ENCODE data around the gene ANKRD2.

Gene ANKRD2

DNA sequence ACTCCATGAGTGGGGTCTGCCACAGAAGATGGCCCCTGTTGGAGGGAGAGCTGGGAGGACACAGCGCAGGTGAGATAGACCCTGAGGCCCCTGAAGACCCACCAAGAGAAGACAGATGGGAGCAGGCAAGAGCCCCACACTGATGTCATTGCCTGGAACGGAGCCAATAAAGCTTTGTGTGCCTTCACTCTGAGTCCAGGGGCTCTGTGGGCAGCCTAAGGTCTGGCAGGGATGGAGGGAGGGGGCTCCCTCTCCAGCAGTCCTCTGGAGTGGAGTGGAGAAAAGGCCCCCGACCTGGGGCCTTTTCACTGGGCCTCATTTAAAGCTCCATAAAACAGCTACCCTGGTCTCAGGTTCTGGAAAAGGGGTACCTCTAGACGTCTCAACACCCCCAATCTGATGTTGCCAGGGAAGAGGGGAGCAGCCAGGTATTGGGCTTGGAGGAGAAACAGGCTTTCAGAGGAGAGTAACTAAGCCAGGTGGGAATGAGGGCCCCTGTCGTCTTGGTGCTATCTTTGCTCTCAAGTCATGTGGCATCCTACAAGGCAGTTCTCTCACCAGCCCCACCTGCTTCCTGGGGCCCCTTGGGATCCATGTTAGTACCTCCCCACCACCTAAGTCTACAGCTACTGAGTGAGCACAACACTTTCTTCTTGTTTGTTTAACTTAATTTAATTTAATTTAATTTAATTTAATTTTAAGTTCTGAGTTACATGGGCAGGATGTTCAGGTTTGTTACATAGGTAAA, 18.3 kb downstream of the ANKRD2 start:
- no peaks in the 10 kb centered on the region for H3K9me3 ChIP-seq (ENCODE audit: control insufficient read depth, insufficient read depth, low read length)
- H3K4me1 ChIP-seq (ENCODE audit: control insufficient read depth, insufficient read depth, low read length): no peaks in the 10 kb centered on the region
- H3K4me3 ChIP-seq (ENCODE audit: low read depth, low read length): no peak overlapping the region
- H3K9ac ChIP-seq (ENCODE audit: low read depth, low read length): no peak overlapping the region
- H3K36me3 ChIP-seq (ENCODE audit: control insufficient read depth, insufficient read depth, low read length): no peaks in the 10 kb centered on the region
- H3K27me3 ChIP-seq (ENCODE audit: control insufficient read depth, insufficient read depth, low read length): no peaks in the 10 kb centered on the region

GRCh38 chr10:97593421-97593820, 20.8 kb downstream of the ANKRD2 start:
- Histone ChIP-seq H3K4me1 (ENCODE audit: control insufficient read depth, insufficient read depth, low read length) (no peaks in the 10 kb centered on the region), H3K9me3 (ENCODE audit: control insufficient read depth, insufficient read depth, low read length) (no peaks in the 10 kb centered on the region), H3K27me3 (ENCODE audit: control insufficient read depth, insufficient read depth, low read length) (no peaks in the 10 kb centered on the region), H3K9ac (ENCODE audit: low read depth, low read length) (no peak overlapping the region), H3K36me3 (ENCODE audit: control insufficient read depth, insufficient read depth, low read length) (no peaks in the 10 kb centered on the region), H3K4me3 (ENCODE audit: low read depth, low read length) (no peak overlapping the region)

DNA sequence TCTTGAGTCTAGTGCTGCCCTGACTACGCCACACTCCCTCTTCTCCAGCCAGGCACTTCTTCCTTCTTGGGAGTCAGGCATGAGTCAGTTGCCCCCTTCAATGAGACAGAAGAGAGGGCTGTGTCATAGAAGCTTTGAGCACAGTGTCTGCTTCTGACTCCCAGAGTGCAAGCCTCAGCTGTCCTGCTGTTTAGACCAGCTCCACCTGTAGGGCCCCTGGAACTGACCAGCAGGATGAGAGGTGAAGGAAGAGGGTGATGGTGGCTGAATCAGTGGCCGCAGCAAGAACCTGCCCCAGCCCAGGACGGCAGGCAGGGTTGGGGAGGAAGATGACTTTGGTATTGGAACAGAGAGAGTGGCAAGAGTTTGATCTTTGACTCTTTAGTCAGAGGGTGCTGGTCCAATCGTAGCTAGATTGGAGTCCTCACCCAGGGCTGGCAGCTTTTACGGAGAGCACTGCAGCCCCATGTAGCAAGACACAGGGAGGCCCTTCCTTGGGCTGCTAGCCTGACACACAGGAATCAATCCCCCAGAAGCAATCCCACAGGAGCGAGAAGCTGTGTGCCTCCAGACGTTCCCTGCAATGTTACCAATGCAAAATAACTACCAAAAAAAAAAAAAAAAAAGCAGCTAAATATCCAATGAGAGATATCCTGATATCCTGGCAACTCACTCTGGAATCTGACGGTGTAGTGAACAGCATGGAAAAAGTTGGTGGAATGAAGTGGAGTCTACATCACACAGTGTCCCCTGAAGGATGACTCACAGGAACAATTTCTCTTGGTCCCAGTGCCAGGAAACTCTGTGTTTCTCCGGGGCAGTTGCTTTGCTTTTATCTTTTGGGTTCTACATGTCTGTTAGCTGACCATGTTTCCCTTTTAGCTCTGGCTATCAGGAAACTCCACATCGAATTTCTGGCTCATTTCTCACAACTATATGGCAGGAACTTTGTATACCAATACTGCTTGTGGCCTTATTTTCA, 23.8 kb downstream of the ANKRD2 start:
- Histone ChIP-seq H3K9ac (ENCODE audit: low read depth, low read length) (no peak overlapping the region), H3K4me1 (ENCODE audit: control insufficient read depth, insufficient read depth, low read length) (no peaks in the 10 kb centered on the region), H3K27me3 (ENCODE audit: control insufficient read depth, insufficient read depth, low read length) (no peaks in the 10 kb centered on the region), H3K9me3 (ENCODE audit: control insufficient read depth, insufficient read depth, low read length) (no peaks in the 10 kb centered on the region), H3K4me3 (ENCODE audit: low read depth, low read length) (no peak overlapping the region), H3K36me3 (ENCODE audit: control insufficient read depth, insufficient read depth, low read length) (no peaks in the 10 kb centered on the region)

GRCh38 chr10:97597778-97598177, 25.2 kb downstream of the ANKRD2 start:
- H3K27me3 ChIP-seq (ENCODE audit: control insufficient read depth, insufficient read depth, low read length): no peaks in the 10 kb centered on the region
- H3K9me3 ChIP-seq (ENCODE audit: control insufficient read depth, insufficient read depth, low read length): no peaks in the 10 kb centered on the region
- H3K4me1 ChIP-seq (ENCODE audit: control insufficient read depth, insufficient read depth, low read length): no peaks in the 10 kb centered on the region
- no peak overlapping the region for H3K4me3 ChIP-seq (ENCODE audit: low read depth, low read length)
- no peaks in the 10 kb centered on the region for H3K36me3 ChIP-seq (ENCODE audit: control insufficient read depth, insufficient read depth, low read length)
- H3K9ac ChIP-seq (ENCODE audit: low read depth, low read length): no peak overlapping the region

- no peak overlapping the region for H3K9ac ChIP-seq (ENCODE audit: low read depth, low read length)
- no peaks in the 10 kb centered on the region for H3K36me3 ChIP-seq (ENCODE audit: control insufficient read depth, insufficient read depth, low read length)
- no peaks in the 10 kb centered on the region for H3K9me3 ChIP-seq (ENCODE audit: control insufficient read depth, insufficient read depth, low read length)
- no peaks in the 10 kb centered on the region for H3K4me1 ChIP-seq (ENCODE audit: control insufficient read depth, insufficient read depth, low read length)
- no peak overlapping the region for H3K4me3 ChIP-seq (ENCODE audit: low read depth, low read length)
- no peaks in the 10 kb centered on the region for H3K27me3 ChIP-seq (ENCODE audit: control insufficient read depth, insufficient read depth, low read length)
These were observed 26.1 kb downstream of the ANKRD2 start for GRCh38 chr10:97598407-97599271.

DNA sequence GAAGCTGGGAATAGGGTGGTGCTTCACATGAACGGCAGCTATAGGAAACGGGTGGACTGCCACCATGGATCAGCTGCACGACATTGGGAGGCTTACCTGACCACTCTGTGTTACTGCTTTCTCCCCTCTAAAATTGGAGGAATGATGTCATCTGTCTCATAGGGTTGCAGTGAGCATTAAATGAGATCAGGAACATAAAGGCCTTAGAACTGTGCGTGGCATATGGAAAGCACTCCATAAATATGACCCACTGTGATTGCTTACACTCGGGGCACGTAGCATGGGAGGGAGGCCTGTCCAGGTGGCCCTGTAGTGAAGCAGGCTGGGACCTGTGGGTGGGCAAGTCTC, 26.7 kb downstream of the ANKRD2 start:
- Histone ChIP-seq H3K4me3 (ENCODE audit: low read depth, low read length) (no peak overlapping the region), H3K36me3 (ENCODE audit: control insufficient read depth, insufficient read depth, low read length) (no peaks in the 10 kb centered on the region), H3K9ac (ENCODE audit: low read depth, low read length) (no peak overlapping the region), H3K4me1 (ENCODE audit: control insufficient read depth, insufficient read depth, low read length) (no peaks in the 10 kb centered on the region), H3K9me3 (ENCODE audit: control insufficient read depth, insufficient read depth, low read length) (no peaks in the 10 kb centered on the region), H3K27me3 (ENCODE audit: control insufficient read depth, insufficient read depth, low read length) (no peaks in the 10 kb centered on the region)

DNA sequence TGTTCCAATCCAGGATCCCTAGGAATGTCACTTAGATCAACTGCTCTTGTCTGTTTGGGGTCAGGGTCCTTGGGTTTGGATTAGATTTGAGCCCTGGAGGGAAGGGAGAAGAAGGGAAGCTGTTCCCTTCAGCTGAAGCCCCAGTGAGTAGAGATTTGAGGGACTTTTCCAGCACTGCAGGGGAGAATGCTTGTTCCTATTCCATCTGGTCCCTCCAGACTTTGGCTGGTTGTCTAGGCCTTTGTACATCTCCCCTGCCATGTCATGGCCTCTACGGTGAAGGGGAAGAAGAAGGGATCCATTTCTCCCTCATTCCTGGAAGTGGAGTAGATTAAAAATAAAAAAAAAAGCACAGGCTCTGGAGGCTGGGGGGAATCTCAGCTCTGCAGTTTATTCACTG, 28.0 kb downstream of the ANKRD2 start:
- Histone ChIP-seq H3K9me3 (ENCODE audit: control insufficient read depth, insufficient read depth, low read length) (no peaks in the 10 kb centered on the region), H3K4me3 (ENCODE audit: low read depth, low read length) (no peak overlapping the region), H3K4me1 (ENCODE audit: control insufficient read depth, insufficient read depth, low read length) (no peaks in the 10 kb centered on the region), H3K36me3 (ENCODE audit: control insufficient read depth, insufficient read depth, low read length) (no peaks in the 10 kb centered on the region), H3K27me3 (ENCODE audit: control insufficient read depth, insufficient read depth, low read length) (no peaks in the 10 kb centered on the region), H3K9ac (ENCODE audit: low read depth, low read length) (no peak overlapping the region)

DNA sequence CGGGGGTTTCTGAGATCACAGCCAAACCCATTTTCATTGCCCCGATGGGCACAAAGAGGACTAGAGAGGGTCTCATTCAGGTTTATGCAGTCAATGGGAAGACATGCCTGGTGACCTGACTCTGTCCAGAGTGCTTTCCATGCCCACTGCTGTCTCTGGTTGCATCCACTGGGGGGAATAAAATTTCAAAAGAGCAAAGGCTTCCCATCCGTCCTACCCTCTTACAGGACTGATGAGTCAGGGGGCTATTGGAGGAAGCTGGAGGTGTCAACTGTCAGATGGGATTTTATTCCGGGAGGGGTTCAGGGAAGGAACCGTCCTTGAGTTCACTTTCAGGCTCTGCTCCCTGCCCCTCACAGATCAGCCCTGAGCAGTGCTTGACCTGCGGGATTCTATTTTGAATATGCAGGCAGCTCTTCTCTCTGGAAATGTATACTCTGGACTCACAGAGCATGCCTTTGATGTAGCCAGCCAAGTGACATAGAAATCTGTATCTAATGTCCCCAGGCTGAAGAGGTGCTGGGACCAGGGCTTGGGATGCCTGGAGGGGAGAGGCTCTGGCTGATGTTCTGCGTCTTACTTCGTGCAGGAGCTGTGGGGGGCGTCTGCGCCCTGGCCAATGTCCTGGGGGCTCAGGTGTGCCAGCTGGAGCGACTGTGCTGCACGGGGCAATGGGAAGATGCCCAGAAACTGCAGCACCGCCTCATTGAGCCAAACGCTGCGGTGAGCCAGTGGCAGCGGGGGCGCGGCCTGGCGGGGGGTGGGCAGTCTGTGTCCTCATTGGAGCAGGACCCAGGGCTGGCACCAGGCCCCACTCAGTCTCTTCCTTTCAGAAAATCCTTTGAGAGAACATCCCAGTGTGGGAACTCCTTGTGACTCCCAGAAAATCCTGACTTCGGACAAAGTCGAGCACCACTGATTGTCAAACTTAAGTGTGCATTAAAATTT, 29.0 kb downstream of the ANKRD2 start:
- Histone ChIP-seq H3K4me3 (ENCODE audit: low read depth, low read length) (no peak overlapping the region), H3K36me3 (ENCODE audit: control insufficient read depth, insufficient read depth, low read length) (no peaks in the 10 kb centered on the region), H3K4me1 (ENCODE audit: control insufficient read depth, insufficient read depth, low read length) (no peaks in the 10 kb centered on the region)

GRCh38 chr10:97607095-97607636, 34.6 kb downstream of the ANKRD2 start:
- Histone ChIP-seq H3K9me3 (ENCODE audit: control insufficient read depth, insufficient read depth, low read length) (no peaks in the 10 kb centered on the region), H3K27me3 (ENCODE audit: control insufficient read depth, insufficient read depth, low read length) (no peaks in the 10 kb centered on the region), H3K4me3 (ENCODE audit: low read depth, low read length) (no peak overlapping the region), H3K36me3 (ENCODE audit: control insufficient read depth, insufficient read depth, low read length) (no peaks in the 10 kb centered on the region), H3K9ac (ENCODE audit: low read depth, low read length) (no peak overlapping the region), H3K4me1 (ENCODE audit: control insufficient read depth, insufficient read depth, low read length) (no peaks in the 10 kb centered on the region)

More for the DNA sequence above, 29.0 kb downstream of the ANKRD2 start:
- no peak overlapping the region for H3K9ac ChIP-seq (ENCODE audit: low read depth, low read length)
- no peaks in the 10 kb centered on the region for H3K9me3 ChIP-seq (ENCODE audit: control insufficient read depth, insufficient read depth, low read length)
- no peaks in the 10 kb centered on the region for H3K27me3 ChIP-seq (ENCODE audit: control insufficient read depth, insufficient read depth, low read length)

- no peaks in the 10 kb centered on the region for H3K4me1 ChIP-seq (ENCODE audit: control insufficient read depth, insufficient read depth, low read length)
- no peaks in the 10 kb centered on the region for H3K27me3 ChIP-seq (ENCODE audit: control insufficient read depth, insufficient read depth, low read length)
- no peak overlapping the region for H3K4me3 ChIP-seq (ENCODE audit: low read depth, low read length)
- no peak overlapping the region for H3K9ac ChIP-seq (ENCODE audit: low read depth, low read length)
- no peaks in the 10 kb centered on the region for H3K9me3 ChIP-seq (ENCODE audit: control insufficient read depth, insufficient read depth, low read length)
- no peaks in the 10 kb centered on the region for H3K36me3 ChIP-seq (ENCODE audit: control insufficient read depth, insufficient read depth, low read length)
These were observed 36.5 kb downstream of the ANKRD2 start for GRCh38 chr10:97608991-97609561.
